Amygdala (tissue), 56 donors: ENCODE measurements around the gene CENPP.
"Not testable (repeated sequence)": the region's sequence is repeated elsewhere in the genome, so short reads cannot be mapped to it uniquely, and the experiment has no call there.

Source experiments
- DNase-seq, 56 donors: peaks; one replicate each; lab custom pipeline; 2025; lab: John Stamatoyannopoulos, UW

CENPP gene

GRCh38 chr9:92571871-92572270 is 246.1 kb downstream of the CENPP start:
- DNase-seq: not testable (repeated sequence)

- DNase-seq: not testable (repeated sequence)
These were observed 247.9 kb downstream of the CENPP start for GRCh38 chr9:92573612-92574011.

- no peak for DNase-seq
These were observed 250.4 kb downstream of the CENPP start for GRCh38 chr9:92576175-92576574.

- no peak for DNase-seq
These were observed 264.2 kb downstream of the CENPP start for GRCh38 chr9:92589923-92590322.

- peak in 9 of 56 donors; percentile 4 to 59 (median 10) for DNase-seq
These were observed 264.6 kb downstream of the CENPP start for GRCh38 chr9:92590377-92590776.

GRCh38 chr9:92592537-92592936 is 266.8 kb downstream of the CENPP start:
- no peak for DNase-seq

- no peak for DNase-seq
These were observed 267.5 kb downstream of the CENPP start for GRCh38 chr9:92592946-92593861.

- DNase-seq: not testable (repeated sequence)
These were observed 269.3 kb downstream of the CENPP start for GRCh38 chr9:92595075-92595474.

- no peak for DNase-seq
These were observed 270.2 kb downstream of the CENPP start for GRCh38 chr9:92595930-92596329.

GRCh38 chr9:92598382-92598781 is 272.6 kb downstream of the CENPP start:
- no peak for DNase-seq

- DNase-seq: no peak
These were observed 274.2 kb downstream of the CENPP start for GRCh38 chr9:92599938-92600461.

- no peak for DNase-seq
These were observed 274.9 kb downstream of the CENPP start for GRCh38 chr9:92600462-92601261.

- no peak for DNase-seq
These were observed 275.7 kb downstream of the CENPP start for GRCh38 chr9:92601451-92601850.

GRCh38 chr9:92602413-92602812 is 276.7 kb downstream of the CENPP start:
- no peak for DNase-seq

- no peak for DNase-seq
These were observed 277.3 kb downstream of the CENPP start for GRCh38 chr9:92603100-92603499.

GRCh38 chr9:92603990-92604389 is 278.2 kb downstream of the CENPP start:
- no peak for DNase-seq

- DNase-seq: no peak
These were observed 279.5 kb downstream of the CENPP start for GRCh38 chr9:92605224-92605623.

GRCh38 chr9:92607088-92607487 is 281.3 kb downstream of the CENPP start:
- peak in 1 of 56 donors; percentile 33 for DNase-seq

GRCh38 chr9:92607773-92608172 is 282.0 kb downstream of the CENPP start:
- peak in 10 of 56 donors; percentile 10 to 53 (median 24) for DNase-seq

- no peak for DNase-seq
These were observed 282.6 kb downstream of the CENPP start for GRCh38 chr9:92608241-92608908.
